ENCODE results near the gene PRR5L. TPM values are rescaled to one million over a fixed set of nuclear protein-coding genes. Genes with fewer than 3 reads are reported as not detected.

PRR5L gene
- polyA plus RNA-seq, 1 donor (not counting 4 experiments of a cell fraction or from before 2014, with no cell fraction given), result 20.1 TPM

DNA sequence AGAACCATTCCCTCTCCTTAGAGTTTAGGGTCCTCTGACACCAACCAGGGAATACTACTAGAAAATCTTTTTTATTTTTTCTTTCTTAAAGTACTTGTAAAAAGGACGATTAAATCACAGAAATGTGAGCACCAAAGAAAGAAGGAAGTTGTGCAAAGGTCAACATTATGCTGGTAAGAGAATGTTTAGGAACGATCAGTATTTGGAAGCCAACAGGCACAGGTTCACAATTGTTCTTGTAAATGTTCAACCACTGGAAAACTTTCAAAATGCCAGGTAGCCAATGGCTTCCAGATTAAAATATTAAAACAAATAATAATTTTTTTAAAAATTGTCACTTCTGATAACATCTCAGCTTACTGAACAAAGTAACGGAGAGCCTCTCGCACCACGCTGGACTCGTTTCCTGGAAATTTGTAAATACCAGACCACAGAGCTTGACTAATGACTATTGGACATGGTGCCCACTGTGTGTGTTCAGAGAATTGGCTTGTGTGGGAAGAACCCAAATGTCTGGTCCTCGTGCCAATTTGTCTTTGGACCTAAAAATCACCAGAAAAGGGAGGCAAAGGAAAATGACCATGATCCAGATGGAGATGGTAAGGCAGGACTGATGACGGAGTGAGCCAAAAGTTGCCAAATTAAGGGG, 27.6 kb upstream of the PRR5L start:
- Histone ChIP-seq H3K27me3 (ENCODE audit: control insufficient read depth, extremely low read depth, insufficient read depth, low read length) (no peaks in the 10 kb centered on the region), H3K9me1 (ENCODE audit: control insufficient read depth, extremely low read depth, insufficient read depth, low read length) (no peaks in the 10 kb centered on the region), H3K79me2 (ENCODE audit: control insufficient read depth, insufficient read depth, low read length) (no peaks in the 10 kb centered on the region), H3K9ac (ENCODE audit: control insufficient read depth, extremely low read depth, insufficient read depth, low read length) (no peak overlapping the region), H3K4me1 (ENCODE audit: control insufficient read depth, extremely low read depth, insufficient read depth, low read length) (no peaks in the 10 kb centered on the region), H3K4me2 (ENCODE audit: control insufficient read depth, extremely low read depth, insufficient read depth, low read depth, low read length) (no peak overlapping the region), H2AFZ (ENCODE audit: control insufficient read depth, low read length) (no peak overlapping the region), H3K27ac (ENCODE audit: control insufficient read depth, insufficient read depth, low read length) (no peak overlapping the region), H4K20me1 (ENCODE audit: control insufficient read depth, extremely low read depth, insufficient read depth, low read length) (no peaks in the 10 kb centered on the region), H3K36me3 (ENCODE audit: control insufficient read depth in 2 of 2, extremely low read depth in 1 of 2, insufficient read depth in 2 of 2, low read length in 2 of 2) (peaks cover 0 to 7% of the 10 kb centered on the region in 2 experiments), H3K4me3 (ENCODE audit: control insufficient read depth in 2 of 3, extremely low read depth in 1 of 3, insufficient read depth in 2 of 3, low read depth in 1 of 3, low read length in 3 of 3) (no peak overlapping the region), H3K9me3 (ENCODE audit: control insufficient read depth, low read depth, low read length) (no peaks in the 10 kb centered on the region)
- dilution Hi-C loops (cut with MboI; ENCODE audit: extremely low pct_ligation_motif_present, low sequenced_read_pairs), result no loop called here
- no peak for TF ChIP-seq CTCF (optimal IDR thresholded peaks at IDR 0.05 in 1 of 3, IDR thresholded peaks at IDR 0.05 in 1 of 3, conservative IDR thresholded peaks at IDR 0.05 in 1 of 3; ENCODE audit: extremely low read depth in 1 of 3, insufficient read depth in 2 of 3, low read length in 3 of 3)
- TF ChIP-seq EZH2 (IDR thresholded peaks at IDR 0.05; ENCODE audit: low read length), result no peak
- DNase-seq (ENCODE audit: low read depth, low spot score) (no peak), FAIRE-seq (no peak)

DNA sequence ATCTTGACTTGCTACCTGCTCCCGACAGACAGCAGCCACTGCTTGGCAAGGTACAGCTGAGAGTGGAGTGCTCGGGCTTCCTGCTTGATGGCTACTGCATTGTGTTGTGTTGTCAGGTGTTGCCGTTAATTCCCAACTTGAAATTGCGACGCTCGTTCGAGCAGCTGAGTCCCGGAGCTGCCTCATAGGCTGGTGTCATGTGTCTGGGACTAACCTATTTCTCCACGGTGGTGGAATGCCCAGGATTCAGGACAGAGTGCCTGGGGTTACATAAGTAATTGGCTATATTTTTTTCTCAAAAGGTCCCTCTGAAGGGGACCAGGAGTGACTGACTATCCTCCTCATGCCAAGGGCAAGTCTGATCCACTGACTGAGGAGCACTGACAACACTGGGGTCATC, 25.4 kb upstream of the PRR5L start:
- H3K27me3 ChIP-seq (ENCODE audit: control insufficient read depth, extremely low read depth, insufficient read depth, low read length), result no peaks in the 10 kb centered on the region
- no peak overlapping the region for H3K4me3 ChIP-seq (ENCODE audit: control insufficient read depth in 2 of 3, extremely low read depth in 1 of 3, insufficient read depth in 2 of 3, low read depth in 1 of 3, low read length in 3 of 3)
- no peak overlapping the region for H2AFZ ChIP-seq (ENCODE audit: control insufficient read depth, low read length)
- no peaks in the 10 kb centered on the region for H3K79me2 ChIP-seq (ENCODE audit: control insufficient read depth, insufficient read depth, low read length)
- no peak overlapping the region for H3K4me2 ChIP-seq (ENCODE audit: control insufficient read depth, extremely low read depth, insufficient read depth, low read depth, low read length)
- FAIRE-seq (no peak), DNase-seq (ENCODE audit: low read depth, low spot score) (no peak)
- no peaks in the 10 kb centered on the region for H3K9me3 ChIP-seq (ENCODE audit: control insufficient read depth, low read depth, low read length)
- TF ChIP-seq CTCF (optimal IDR thresholded peaks at IDR 0.05 in 1 of 3, IDR thresholded peaks at IDR 0.05 in 1 of 3, conservative IDR thresholded peaks at IDR 0.05 in 1 of 3; ENCODE audit: extremely low read depth in 1 of 3, insufficient read depth in 2 of 3, low read length in 3 of 3) (no peak), EZH2 (IDR thresholded peaks at IDR 0.05; ENCODE audit: low read length) (no peak)
- dilution Hi-C loops (cut with MboI; ENCODE audit: extremely low pct_ligation_motif_present, low sequenced_read_pairs), result no loop called here
- H3K9me1 ChIP-seq (ENCODE audit: control insufficient read depth, extremely low read depth, insufficient read depth, low read length), result no peaks in the 10 kb centered on the region
- H3K36me3 ChIP-seq (ENCODE audit: control insufficient read depth in 2 of 2, extremely low read depth in 1 of 2, insufficient read depth in 2 of 2, low read length in 2 of 2), result peaks cover 0 to 14% of the 10 kb centered on the region in 2 experiments
- H3K27ac ChIP-seq (ENCODE audit: control insufficient read depth, insufficient read depth, low read length), result no peak overlapping the region
- no peaks in the 10 kb centered on the region for H3K4me1 ChIP-seq (ENCODE audit: control insufficient read depth, extremely low read depth, insufficient read depth, low read length)
- no peaks in the 10 kb centered on the region for H4K20me1 ChIP-seq (ENCODE audit: control insufficient read depth, extremely low read depth, insufficient read depth, low read length)
- no peak overlapping the region for H3K9ac ChIP-seq (ENCODE audit: control insufficient read depth, extremely low read depth, insufficient read depth, low read length)
